Astrocyte of the spinal cord (primary cell): ENCODE data around the gene XRCC3.

Experiments
- DNase-seq: peaks from one replicate; pipeline ENCODE4 v3.0.0; 2011; ENCODE audit warnings: low read depth, low spot score
- H3K4me3 ChIP-seq: 2 replicates; pipeline ENCODE4 v1.5.1; 2011; ENCODE audit warnings: low read depth, mild to moderate bottlenecking, low read length, moderate library complexity
- CTCF ChIP-seq: IDR thresholded peaks from 2 replicates; pipeline ENCODE4 v1.5.1; 2012; ENCODE audit warnings: low read depth, mild to moderate bottlenecking, low read length, inconsistent platforms
- in situ Hi-C: cut with HindIII; loops from 2 replicates; pipeline ENCODE4 v1.10.0; 2017; ENCODE audit warnings: low sequenced_read_pairs

The XRCC3 gene

GRCh38 chr14:103735439-103735814 is 20.2 kb upstream of the XRCC3 start:
- H3K4me3 ChIP-seq = no peak overlapping the region
- no peak for DNase-seq
- no peak for TF ChIP-seq CTCF
- in situ Hi-C loops = no loop called here

DNA sequence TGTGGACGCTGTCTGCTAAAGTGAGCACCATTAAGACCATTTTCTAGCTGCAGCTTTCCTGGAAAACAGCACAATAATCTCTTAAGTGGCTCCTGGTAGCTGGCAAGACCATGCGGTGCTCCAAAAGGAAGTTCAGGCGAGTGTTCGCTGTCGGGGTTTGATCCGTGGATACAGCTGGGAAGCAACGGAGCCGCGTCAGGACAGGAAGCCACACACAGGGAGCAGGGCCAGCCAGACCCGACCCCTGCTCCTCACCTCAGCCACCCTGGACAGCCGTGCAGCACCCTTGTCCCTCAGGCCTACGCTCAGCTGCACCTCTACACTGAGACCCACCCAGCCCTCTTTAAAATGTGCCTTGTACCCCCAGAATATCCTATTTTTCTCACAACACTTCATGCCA is 19.8 kb upstream of the XRCC3 start:
- in situ Hi-C loops = no loop called here
- H3K4me3 ChIP-seq = no peak overlapping the region
- no peak for TF ChIP-seq CTCF
- DNase-seq = no peak

DNA sequence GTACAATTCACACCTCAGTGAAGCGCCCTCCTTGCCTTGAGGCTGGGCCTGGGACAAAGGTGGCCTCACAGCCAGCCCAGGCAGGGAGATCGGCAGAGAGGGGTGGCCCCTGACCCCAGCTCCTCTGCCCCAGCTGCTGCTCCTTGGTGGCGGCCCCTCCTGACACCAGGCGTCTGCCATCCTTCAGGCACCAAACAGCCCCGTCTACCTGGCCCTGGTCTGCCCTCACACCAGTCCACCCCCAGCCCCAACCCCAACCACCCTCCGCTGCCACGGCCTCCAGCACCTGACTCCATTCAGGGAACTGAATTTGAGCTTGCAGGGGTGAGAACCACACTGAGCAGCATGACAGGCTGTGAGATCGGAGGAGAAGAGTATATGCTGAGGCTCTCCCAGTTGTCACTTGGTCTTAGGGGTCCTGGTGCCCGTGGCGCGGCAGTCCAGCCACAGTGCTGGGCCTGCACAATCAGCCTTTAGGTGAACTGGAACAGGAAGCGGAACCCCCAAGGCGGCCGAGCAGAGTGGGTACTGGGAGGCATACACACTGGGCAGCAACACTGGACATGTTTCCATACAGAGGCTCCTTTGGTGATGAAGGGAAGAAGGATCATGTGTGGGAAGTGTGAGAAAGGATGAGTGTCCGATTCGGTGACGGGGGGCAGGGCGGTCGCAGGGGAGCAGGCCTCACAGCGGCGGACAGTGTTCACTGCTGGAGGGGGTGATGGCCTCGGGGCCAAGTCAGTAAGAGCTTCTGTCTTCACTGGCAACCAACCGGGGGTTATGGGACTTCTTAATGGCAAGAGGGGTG is 19.0 kb upstream of the XRCC3 start:
- TF ChIP-seq CTCF = no peak
- in situ Hi-C loops = no loop called here
- no peak for DNase-seq
- H3K4me3 ChIP-seq = no peak overlapping the region

- TF ChIP-seq CTCF = no peak
- peak; percentile 47 for DNase-seq
- in situ Hi-C loops = no loop called here
- no peak overlapping the region for H3K4me3 ChIP-seq
Observed at GRCh38 chr14:103733651-103734050, 18.4 kb upstream of the XRCC3 start.

- in situ Hi-C loops = no loop called here
- no peak overlapping the region for H3K4me3 ChIP-seq
- no peak for DNase-seq
- no peak for TF ChIP-seq CTCF
Observed at GRCh38 chr14:103732868-103733620, 17.8 kb upstream of the XRCC3 start.

GRCh38 chr14:103731916-103732867 is 16.9 kb upstream of the XRCC3 start:
- no peak for TF ChIP-seq CTCF
- in situ Hi-C loops = no loop called here
- no peak for DNase-seq
- no peak overlapping the region for H3K4me3 ChIP-seq
